A549 (cell line): ENCODE data around the gene NOSIP.

Experiments used
- CHD2 ChIP-seq: fragments of 150-350 bp; IDR thresholded peaks from 2 replicates; pipeline ENCODE4 v1.6.1; 2014; ENCODE audit warnings: low read length; ENCODE audit not compliant: partially characterized antibody
- CTCF ChIP-seq: fragments of >200 bp; sonication (Bioruptor Twin); formaldehyde crosslinking; IDR thresholded peaks from 3 replicates; pipeline ENCODE4 v1.5.1; 2016
- ELK1 ChIP-seq: fragments of 150-350 bp; IDR thresholded peaks from 2 replicates; pipeline ENCODE4 v1.6.1; 2014; ENCODE audit warnings: low read depth, mild to moderate bottlenecking, low read length
- MAFK ChIP-seq: fragments of 450-650 bp; IDR thresholded peaks from 2 replicates; pipeline ENCODE4 v1.6.1; 2014; ENCODE audit not compliant: partially characterized antibody
- NR3C1 ChIP-seq: fragments of >200 bp; sonication (Bioruptor Twin); formaldehyde crosslinking; IDR thresholded peaks from 3 replicates; pipeline ENCODE4 v1.6.1; 2017
- POLR2A ChIP-seq: IDR thresholded peaks from 2 replicates; pipeline ENCODE4 v1.6.1; 2012; ENCODE audit warnings: mild to moderate bottlenecking, low read length
- RAD21 ChIP-seq, 2 experiments: fragments of >200 bp in 1 of 2; sonication (Bioruptor Twin) in 1 of 2; formaldehyde crosslinking in 1 of 2; IDR thresholded peaks in 1 of 2; conservative IDR thresholded peaks in 1 of 2; 2 replicates in 1 of 2; 3 replicates in 1 of 2; pipeline ENCODE4 v1.6.1; 2012 to 2018; ENCODE audit warnings: inconsistent platforms in 1 of 2
- REST ChIP-seq: fragments of 200-600 bp; sonication (generic); IDR thresholded peaks from 2 replicates; pipeline ENCODE4 v1.6.1; 2016; ENCODE audit warnings: antibody characterized with exemption, mild to moderate bottlenecking, moderate library complexity
- SREBF2 ChIP-seq: fragments of 450-650 bp; IDR thresholded peaks from 2 replicates; pipeline ENCODE4 v1.6.1; 2014; ENCODE audit warnings: mild to moderate bottlenecking, moderate library complexity
- TF ChIP-seq, protein P1 (sequence below): IDR thresholded peaks from 2 replicates; pipeline ENCODE4 v1.6.1; 2012

DNA sequence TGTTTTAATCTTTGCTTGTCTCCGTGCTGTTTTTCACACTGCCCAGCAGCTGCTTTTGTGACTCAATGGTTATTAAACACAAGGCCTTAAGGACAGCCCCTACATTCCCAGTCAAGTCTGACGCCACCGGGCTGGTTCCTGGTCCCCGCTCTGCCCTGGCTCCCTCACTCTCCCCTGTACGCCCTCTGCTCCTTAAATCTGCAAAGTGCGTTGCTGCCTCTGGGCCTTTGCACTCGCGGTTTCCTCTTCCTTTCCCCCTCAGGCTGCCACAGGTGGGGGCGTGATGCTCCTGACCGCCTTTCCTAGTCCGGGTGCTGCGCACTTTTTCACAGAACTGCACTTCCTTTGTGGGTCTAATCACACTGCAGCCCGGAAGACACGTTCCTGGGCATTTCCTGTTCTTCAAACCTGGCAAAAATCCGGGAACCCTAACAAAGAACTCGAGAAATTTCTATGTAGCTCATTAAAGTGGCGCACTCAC, 25.6 kb downstream of the NOSIP start:
- no peak for TF ChIP-seq CTCF
- no peak for TF ChIP-seq REST
- TF ChIP-seq RAD21 (conservative IDR thresholded peaks at IDR 0.05 in 1 of 2, IDR thresholded peaks at IDR 0.05 in 1 of 2), result no peak
- TF ChIP-seq SREBF2, result no peak
- no peak for TF ChIP-seq ELK1
- no peak for TF ChIP-seq POLR2A
- TF ChIP-seq NR3C1, result no peak
- TF ChIP-seq CHD2, result no peak
- TF ChIP-seq MAFK, result no peak
- TF ChIP-seq, protein P1, sequence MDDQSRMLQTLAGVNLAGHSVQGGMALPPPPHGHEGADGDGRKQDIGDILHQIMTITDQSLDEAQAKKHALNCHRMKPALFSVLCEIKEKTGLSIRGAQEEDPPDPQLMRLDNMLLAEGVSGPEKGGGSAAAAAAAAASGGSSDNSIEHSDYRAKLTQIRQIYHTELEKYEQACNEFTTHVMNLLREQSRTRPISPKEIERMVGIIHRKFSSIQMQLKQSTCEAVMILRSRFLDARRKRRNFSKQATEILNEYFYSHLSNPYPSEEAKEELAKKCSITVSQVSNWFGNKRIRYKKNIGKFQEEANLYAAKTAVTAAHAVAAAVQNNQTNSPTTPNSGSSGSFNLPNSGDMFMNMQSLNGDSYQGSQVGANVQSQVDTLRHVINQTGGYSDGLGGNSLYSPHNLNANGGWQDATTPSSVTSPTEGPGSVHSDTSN, result no peak
